B cell (primary cell): ENCODE data around the gene ADAMTS13. TPM values are rescaled to one million over a fixed set of nuclear protein-coding genes. Genes with fewer than 3 reads are reported as not detected.

ENCODE experiments used
- ATAC-seq: fragments of 200-7000 bp; cut with Tn5 transposase; one replicate; pipeline ENCODE4 v1.10.0; 2021; ENCODE audit warnings: low read depth, mild to moderate bottlenecking, moderate number of reproducible peaks, moderate library complexity
- CTCF ChIA-PET: fragments of 350-600 bp; sonication (Branson Sonifier 250); formaldehyde crosslinking; loops from one replicate; lab custom pipeline; 2021; ENCODE audit warnings: antibody characterized with exemption, inconsistent platforms; lab: Charles Lee
- POLR2A ChIA-PET: fragments of 350-600 bp; sonication (Branson Sonifier 250); formaldehyde crosslinking; loops from one replicate; lab custom pipeline; 2021; ENCODE audit warnings: antibody characterized with exemption; lab: Charles Lee
- DNase-seq: peaks from one replicate; pipeline ENCODE4 v3.0.0; 2013
- H2AFZ ChIP-seq: 2 replicates; pipeline ENCODE4 v1.6.1; 2012; ENCODE audit warnings: mild to moderate bottlenecking, low read depth, low read length; ENCODE audit not compliant: insufficient read depth, poor library complexity, severe bottlenecking
- H3K27ac ChIP-seq, 2 donors: 1 replicate in 1 of 2; 2 replicates in 1 of 2; pipeline ENCODE4 v1.5.1; 2012 to 2013; ENCODE audit warnings: low read length in 2 of 2, mild to moderate bottlenecking in 2 of 2, moderate library complexity in 1 of 2
- H3K27me3 ChIP-seq, 4 experiments: fragments of 200-600 bp in 1 of 4; sonication (generic) in 1 of 4; replicated peaks in 1 of 4; 1 replicate in 2 of 4; 2 replicates in 2 of 4; pipeline versions ENCODE4 v1.6.1 to v1.7.0; 2013 to 2016; ENCODE audit warnings: low read length in 3 of 4, mild to moderate bottlenecking in 2 of 4, mixed read lengths in 1 of 4, moderate library complexity in 1 of 4; ENCODE audit not compliant: insufficient read depth in 4 of 4, control insufficient read depth in 3 of 4; ENCODE audit errors: control extremely low read depth in 1 of 4
- H3K36me3 ChIP-seq, 2 experiments: replicated peaks in 1 of 2; 1 replicate in 1 of 2; 2 replicates in 1 of 2; pipeline versions ENCODE4 v1.6.1 to v1.7.1; 2013; ENCODE audit warnings: low read length in 1 of 2; ENCODE audit not compliant: insufficient read depth in 2 of 2, control insufficient read depth in 1 of 2; ENCODE audit errors: control extremely low read depth in 1 of 2, extremely low read depth in 1 of 2
- H3K4me1 ChIP-seq, 2 donors: fragments of 200-600 bp in 1 of 2; sonication (generic) in 1 of 2; 1 replicate in 1 of 2; 2 replicates in 1 of 2; pipeline versions ENCODE4 v1.5.1 to v1.6.1; 2013 to 2017; ENCODE audit warnings: low read length in 2 of 2; ENCODE audit not compliant: control insufficient read depth in 2 of 2, insufficient read depth in 2 of 2
- H3K4me2 ChIP-seq: replicated peaks from 2 replicates; pipeline ENCODE3; 2012; ENCODE audit warnings: mild to moderate bottlenecking, low read depth, low read length; ENCODE audit not compliant: poor library complexity, severe bottlenecking
- H3K4me3 ChIP-seq, 5 experiments: fragments of 200-600 bp in 1 of 5; sonication (generic) in 1 of 5; 1 replicate in 3 of 5; 2 replicates in 2 of 5; pipeline versions ENCODE4 v1.5.1 to v1.7.0; 2011 to 2016; ENCODE audit warnings: low read length in 4 of 5, mild to moderate bottlenecking in 4 of 5, low read depth in 2 of 5, control low read depth in 1 of 5, moderate library complexity in 1 of 5; ENCODE audit not compliant: insufficient read depth in 1 of 5; ENCODE audit errors: control extremely low read depth in 1 of 5, extremely low read depth in 1 of 5
- H3K79me2 ChIP-seq: fragments of 200-600 bp; sonication (generic); one replicate; pipeline ENCODE4 v1.6.0; 2016; ENCODE audit warnings: low read length; ENCODE audit not compliant: control insufficient read depth, insufficient read depth
- H3K9ac ChIP-seq: fragments of 200-600 bp; sonication (generic); 2 replicates; pipeline ENCODE4 v1.6.1; 2017; ENCODE audit warnings: mild to moderate bottlenecking, low read length, moderate library complexity
- H3K9me3 ChIP-seq, 3 donors: one replicate each; pipeline versions ENCODE4 v1.6.1 to v1.7.1; 2013; ENCODE audit warnings: low read length in 2 of 3; ENCODE audit not compliant: control insufficient read depth in 2 of 3, insufficient read depth in 1 of 3; ENCODE audit errors: control extremely low read depth in 1 of 3
- H4K20me1 ChIP-seq: 2 replicates; pipeline ENCODE4 v1.6.0; 2012; ENCODE audit warnings: mild to moderate bottlenecking, low read length; ENCODE audit not compliant: insufficient read depth, control insufficient read depth, poor library complexity, severe bottlenecking
- H3K27ac Mint-ChIP-seq: one replicate; pipeline ENCODE4 v1.8.0; 2021; ENCODE audit warnings: mixed read lengths
- H3K27me3 Mint-ChIP-seq: one replicate; pipeline ENCODE4 v1.8.0; 2021; ENCODE audit warnings: mixed read lengths
- H3K4me1 Mint-ChIP-seq: one replicate; pipeline ENCODE4 v1.8.0; 2021; ENCODE audit warnings: mixed read lengths
- H3K4me3 Mint-ChIP-seq: one replicate; pipeline ENCODE4 v1.8.0; 2021; ENCODE audit warnings: mixed read lengths
- H3K9me3 Mint-ChIP-seq: one replicate; pipeline ENCODE4 v1.8.0; 2022; ENCODE audit warnings: mixed read lengths; ENCODE audit not compliant: insufficient read depth
- EZH2 ChIP-seq: IDR thresholded peaks from 2 replicates; pipeline ENCODE4 v1.6.1; 2012; ENCODE audit warnings: borderline replicate concordance, low read depth, mild to moderate bottlenecking, moderate library complexity, low read length; ENCODE audit not compliant: insufficient read depth, poor library complexity, severe bottlenecking
- WGBS: methylation state at CpG from one replicate; pipeline ENCODE4 v1.1.5; 2013; ENCODE audit warnings: missing lambda C conversion rate; ENCODE audit not compliant: insufficient coverage; 5-methylcytosine and 5-hydroxymethylcytosine counted together
- intact Hi-C: fragments of 100-400 bp; cut with micrococcal nuclease; formaldehyde crosslinking; loops from one replicate; pipeline ENCODE4 v1.10.0; 2022
- polyA plus RNA-seq: library from polyadenylated mRNA; depleted of rRNA; stranded (reverse); fragments of >200 nt; gene quantifications from 2 replicates; pipeline ENCODE4 v1.2.3, GENCODE V29; 2012
- total RNA-seq, 2 donors: library from RNA; stranded (reverse); fragments of 120-200 nt in 1 of 2; gene quantifications; 1 replicate in 1 of 2; 2 replicates in 1 of 2; pipeline versions ENCODE4 v1.2.3 to v1.2.4, GENCODE V29; 2013 to 2022
- TF ChIP-seq, protein P1 (sequence below): fragments of 200-600 bp; IDR thresholded peaks from one replicate; pipeline ENCODE4 v1.8.0; 2022; ENCODE audit warnings: antibody characterized with exemption, mild to moderate bottlenecking

Gene ADAMTS13
- total and polyA plus RNA-seq, 2 donors (not counting 1 experiment from before 2014, with no cell fraction given), result 2.5 to 5.7 TPM

DNA sequence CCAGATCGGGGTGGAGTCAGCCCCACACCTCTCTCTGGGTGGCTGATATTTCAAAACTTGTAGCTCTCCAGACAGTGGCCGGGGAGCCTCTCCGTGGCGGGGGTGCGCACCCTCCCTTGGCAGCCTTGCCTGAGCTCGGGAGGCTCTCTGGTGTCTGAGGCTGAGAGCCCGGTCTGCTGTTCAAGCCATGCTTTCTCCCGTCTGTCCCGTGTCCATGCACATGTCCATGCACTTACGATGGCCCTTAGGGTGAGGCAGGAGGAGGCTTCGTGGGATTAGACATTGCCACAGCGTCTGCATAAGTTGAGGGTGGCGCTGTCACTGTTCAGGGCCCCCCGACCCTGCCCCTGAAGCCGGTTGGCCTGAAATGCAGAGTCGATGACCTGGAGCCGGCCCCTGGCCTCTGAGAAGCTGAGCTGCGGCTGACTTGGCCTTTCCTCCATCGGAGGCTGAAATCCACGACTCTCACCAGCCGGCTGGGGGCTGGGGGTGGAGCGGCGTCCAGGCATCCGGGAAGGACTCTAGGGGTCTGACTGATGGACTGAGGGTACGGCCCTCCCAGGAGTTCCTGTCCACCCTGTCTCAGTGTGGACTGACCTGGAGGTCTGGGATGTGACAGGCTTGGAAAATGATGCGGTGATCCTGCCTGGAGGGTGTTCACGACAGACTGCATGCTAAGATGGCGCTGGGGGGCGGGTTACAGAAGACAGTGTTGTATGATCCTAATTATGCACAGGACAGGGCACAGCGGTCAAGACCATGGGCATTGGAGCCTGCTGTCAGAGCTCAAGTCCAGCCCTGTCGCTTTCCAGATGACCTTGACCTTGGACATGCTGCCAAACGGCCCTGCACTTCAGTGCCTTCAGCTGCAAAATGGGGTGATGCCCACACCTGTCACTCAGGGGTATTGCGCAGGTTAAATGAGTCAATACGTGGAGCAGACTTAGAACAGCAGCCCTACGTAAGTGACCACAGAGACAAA lies 75.0 kb downstream of the ADAMTS13 start:
- no peak overlapping the region for H2AFZ ChIP-seq
- H3K9me3 Mint-ChIP-seq, result peaks cover 7% of the 10 kb centered on the region
- H3K36me3 ChIP-seq, result no peaks in the 10 kb centered on the region
- ATAC-seq, result no peak
- TF ChIP-seq EZH2, result no peak
- TF ChIP-seq, protein P1, sequence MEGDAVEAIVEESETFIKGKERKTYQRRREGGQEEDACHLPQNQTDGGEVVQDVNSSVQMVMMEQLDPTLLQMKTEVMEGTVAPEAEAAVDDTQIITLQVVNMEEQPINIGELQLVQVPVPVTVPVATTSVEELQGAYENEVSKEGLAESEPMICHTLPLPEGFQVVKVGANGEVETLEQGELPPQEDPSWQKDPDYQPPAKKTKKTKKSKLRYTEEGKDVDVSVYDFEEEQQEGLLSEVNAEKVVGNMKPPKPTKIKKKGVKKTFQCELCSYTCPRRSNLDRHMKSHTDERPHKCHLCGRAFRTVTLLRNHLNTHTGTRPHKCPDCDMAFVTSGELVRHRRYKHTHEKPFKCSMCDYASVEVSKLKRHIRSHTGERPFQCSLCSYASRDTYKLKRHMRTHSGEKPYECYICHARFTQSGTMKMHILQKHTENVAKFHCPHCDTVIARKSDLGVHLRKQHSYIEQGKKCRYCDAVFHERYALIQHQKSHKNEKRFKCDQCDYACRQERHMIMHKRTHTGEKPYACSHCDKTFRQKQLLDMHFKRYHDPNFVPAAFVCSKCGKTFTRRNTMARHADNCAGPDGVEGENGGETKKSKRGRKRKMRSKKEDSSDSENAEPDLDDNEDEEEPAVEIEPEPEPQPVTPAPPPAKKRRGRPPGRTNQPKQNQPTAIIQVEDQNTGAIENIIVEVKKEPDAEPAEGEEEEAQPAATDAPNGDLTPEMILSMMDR, result no peak
- POLR2A ChIA-PET, result no interaction called here
- H3K9ac ChIP-seq, result no peak overlapping the region
- 91% methylated on average over 33 of the region's 35 CpGs for WGBS
- peaks cover 5 to 11% (median 10%) of the 10 kb centered on the region in 3 donors for H3K9me3 ChIP-seq
- H3K4me3 Mint-ChIP-seq, result no peak overlapping the region
- H3K79me2 ChIP-seq, result no peaks in the 10 kb centered on the region
- no peak for DNase-seq
- no peaks in the 10 kb centered on the region for H4K20me1 ChIP-seq
- no peaks in the 10 kb centered on the region for H3K4me1 Mint-ChIP-seq
- CTCF ChIA-PET, result interaction anchor here (0.5 kb wide), 1 partner anchor 720 kb away, joined by 3 read pairs; no protein-coding TSS in a partner anchor
- H3K4me2 ChIP-seq, result no peak overlapping the region
- H3K27ac ChIP-seq, result no peak overlapping the region
- no peak overlapping the region for H3K4me3 ChIP-seq
- intact Hi-C loops, result no loop called here
- peak overlapping the region; percentile 41 for H3K27ac Mint-ChIP-seq
- H3K4me1 ChIP-seq, result no peaks in the 10 kb centered on the region
- peaks cover 20% of the 10 kb centered on the region for H3K27me3 Mint-ChIP-seq
- peaks cover 0 to 12% (median 0%) of the 10 kb centered on the region in 4 experiments for H3K27me3 ChIP-seq
